ENCODE results near the gene SCARF1. TPM values are rescaled to one million over a fixed set of nuclear protein-coding genes. Genes with fewer than 3 reads are reported as not detected.

The SCARF1 gene
- total RNA-seq, 1 experiment from 2014 or later: 4.9 TPM

DNA sequence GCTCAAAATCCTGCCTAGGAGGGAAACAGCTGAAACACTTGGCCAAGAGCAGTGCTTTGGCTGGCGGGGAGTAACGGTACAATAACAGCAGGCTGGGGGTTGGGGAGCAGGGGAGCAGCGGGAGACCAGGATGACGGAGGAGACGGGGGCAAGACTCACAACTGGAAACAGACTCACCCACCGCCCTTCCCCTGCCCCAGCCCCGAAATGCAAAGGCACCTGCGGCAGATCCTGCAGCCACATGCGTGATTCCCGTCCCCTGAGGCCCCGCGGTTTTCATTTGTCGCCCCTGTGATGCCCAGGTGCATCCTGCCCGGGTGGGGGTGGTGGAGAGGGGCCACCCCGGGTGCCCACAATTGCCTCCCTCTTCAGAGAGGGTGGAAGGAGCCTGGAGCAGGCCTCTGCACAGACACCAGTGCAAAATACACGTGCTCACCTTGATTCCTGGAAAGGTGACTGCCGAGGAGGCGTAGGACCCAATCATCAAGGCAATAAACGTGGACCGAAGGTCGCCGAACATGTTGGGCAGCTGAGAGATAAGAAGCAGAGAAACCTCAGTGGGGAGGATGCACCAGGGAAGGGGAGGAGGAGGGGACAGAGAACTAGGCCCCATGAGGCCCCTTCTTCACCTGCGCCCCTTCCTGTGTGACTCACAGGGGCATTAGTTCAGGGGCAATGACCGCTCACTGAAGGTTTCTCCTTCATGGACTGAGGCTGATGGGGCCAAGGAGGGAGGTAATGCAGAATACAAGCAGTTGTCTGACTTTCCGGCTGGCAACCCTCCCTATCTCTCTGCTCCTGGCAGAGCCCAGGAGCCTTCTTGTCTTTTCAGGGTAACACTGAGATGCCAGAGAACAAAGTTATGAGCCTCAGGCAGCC lies 52.5 kb downstream of the SCARF1 start (continued):
- no peak for TF ChIP-seq NR1H2 (CRISPR knock-in tag; IDR thresholded peaks at IDR 0.05)
- TF ChIP-seq, protein P1, sequence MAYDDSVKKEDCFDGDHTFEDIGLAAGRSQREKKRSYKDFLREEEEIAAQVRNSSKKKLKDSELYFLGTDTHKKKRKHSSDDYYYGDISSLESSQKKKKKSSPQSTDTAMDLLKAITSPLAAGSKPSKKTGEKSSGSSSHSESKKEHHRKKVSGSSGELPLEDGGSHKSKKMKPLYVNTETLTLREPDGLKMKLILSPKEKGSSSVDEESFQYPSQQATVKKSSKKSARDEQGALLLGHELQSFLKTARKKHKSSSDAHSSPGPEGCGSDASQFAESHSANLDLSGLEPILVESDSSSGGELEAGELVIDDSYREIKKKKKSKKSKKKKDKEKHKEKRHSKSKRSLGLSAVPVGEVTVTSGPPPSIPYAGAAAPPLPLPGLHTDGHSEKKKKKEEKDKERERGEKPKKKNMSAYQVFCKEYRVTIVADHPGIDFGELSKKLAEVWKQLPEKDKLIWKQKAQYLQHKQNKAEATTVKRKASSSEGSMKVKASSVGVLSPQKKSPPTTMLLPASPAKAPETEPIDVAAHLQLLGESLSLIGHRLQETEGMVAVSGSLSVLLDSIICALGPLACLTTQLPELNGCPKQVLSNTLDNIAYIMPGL (CRISPR knock-in tag; IDR thresholded peaks at IDR 0.05): no peak
- no peak for TF ChIP-seq NR3C1 (CRISPR knock-in tag; conservative IDR thresholded peaks at IDR 0.05; ENCODE audit: low read depth)
- TF ChIP-seq E2F4 (CRISPR knock-in tag; IDR thresholded peaks at IDR 0.05; ENCODE audit: borderline replicate concordance, low read depth): no peak
- no peak for TF ChIP-seq IRF2 (CRISPR knock-in tag; IDR thresholded peaks at IDR 0.05; ENCODE audit: borderline replicate concordance, low read depth)
- TF ChIP-seq, protein P2, sequence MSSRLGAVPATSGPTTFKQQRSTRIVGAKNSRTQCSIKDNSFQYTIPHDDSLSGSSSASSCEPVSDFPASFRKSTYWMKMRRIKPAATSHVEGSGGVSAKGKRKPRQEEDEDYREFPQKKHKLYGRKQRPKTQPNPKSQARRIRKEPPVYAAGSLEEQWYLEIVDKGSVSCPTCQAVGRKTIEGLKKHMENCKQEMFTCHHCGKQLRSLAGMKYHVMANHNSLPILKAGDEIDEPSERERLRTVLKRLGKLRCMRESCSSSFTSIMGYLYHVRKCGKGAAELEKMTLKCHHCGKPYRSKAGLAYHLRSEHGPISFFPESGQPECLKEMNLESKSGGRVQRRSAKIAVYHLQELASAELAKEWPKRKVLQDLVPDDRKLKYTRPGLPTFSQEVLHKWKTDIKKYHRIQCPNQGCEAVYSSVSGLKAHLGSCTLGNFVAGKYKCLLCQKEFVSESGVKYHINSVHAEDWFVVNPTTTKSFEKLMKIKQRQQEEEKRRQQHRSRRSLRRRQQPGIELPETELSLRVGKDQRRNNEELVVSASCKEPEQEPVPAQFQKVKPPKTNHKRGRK (CRISPR knock-in tag; IDR thresholded peaks at IDR 0.05; ENCODE audit: borderline replicate concordance): no peak

DNA sequence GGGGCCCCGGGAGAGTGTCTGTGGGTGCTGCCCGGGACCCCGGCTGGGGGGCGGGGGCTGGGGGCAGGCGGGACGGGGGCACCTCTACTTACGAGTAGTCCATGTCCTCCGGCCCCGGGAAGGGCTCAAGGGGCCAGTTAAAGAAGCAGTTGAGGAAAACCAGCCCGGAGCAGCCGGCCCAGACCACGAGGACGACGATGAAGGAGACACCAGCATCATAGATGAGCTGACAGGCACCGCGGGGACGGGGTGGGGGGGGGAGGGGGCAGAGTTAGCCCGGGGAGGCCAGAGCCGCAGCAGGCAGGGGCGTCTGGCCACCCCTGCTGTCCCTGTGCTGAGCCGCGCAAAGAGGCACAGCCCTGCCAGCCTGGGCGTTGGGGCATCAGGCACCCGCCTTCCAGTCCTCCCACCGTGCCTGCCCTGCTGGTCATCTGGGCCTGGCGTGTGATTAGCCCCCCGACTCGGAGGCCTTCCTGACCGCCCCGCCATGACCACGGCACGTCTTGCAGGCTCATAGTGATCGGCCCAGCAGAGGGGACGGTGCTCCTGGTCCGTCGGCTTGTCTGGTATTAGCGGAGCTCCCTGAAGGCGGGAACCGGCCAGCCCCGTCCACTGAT lies 54.0 kb downstream of the SCARF1 start:
- Mint-ChIP-seq H3K9me3 (no peaks in the 10 kb centered on the region), H3K27ac (no peak overlapping the region), H3K4me1 (peaks cover 15% of the 10 kb centered on the region), H3K36me3 (no peaks in the 10 kb centered on the region), H3K27me3 (ENCODE audit: low read depth) (no peaks in the 10 kb centered on the region), H3K4me3 (no peak overlapping the region)
- ATAC-seq (no peak), DNase-seq (ENCODE audit: low spot score) (no peak)
- TF ChIP-seq TCF7 (CRISPR knock-in tag; IDR thresholded peaks at IDR 0.05; ENCODE audit: low read depth) (no peak), MYBL2 (CRISPR knock-in tag; IDR thresholded peaks at IDR 0.05) (no peak), NFATC4 (CRISPR knock-in tag; IDR thresholded peaks at IDR 0.05) (no peak), EMX1 (CRISPR knock-in tag; IDR thresholded peaks at IDR 0.05) (no peak), ZBTB21 (CRISPR knock-in tag; IDR thresholded peaks at IDR 0.05; ENCODE audit: borderline replicate concordance) (no peak), MXD4 (CRISPR knock-in tag; IDR thresholded peaks at IDR 0.05; ENCODE audit: borderline replicate concordance) (no peak), ZNF263 (CRISPR knock-in tag; IDR thresholded peaks at IDR 0.05; ENCODE audit: low read depth) (no peak), NR1H2 (CRISPR knock-in tag; IDR thresholded peaks at IDR 0.05) (no peak), FOXJ3 (CRISPR knock-in tag; IDR thresholded peaks at IDR 0.05; ENCODE audit: borderline replicate concordance) (no peak), ZMAT4 (CRISPR knock-in tag; IDR thresholded peaks at IDR 0.05) (no peak)
- TF ChIP-seq, protein P3, sequence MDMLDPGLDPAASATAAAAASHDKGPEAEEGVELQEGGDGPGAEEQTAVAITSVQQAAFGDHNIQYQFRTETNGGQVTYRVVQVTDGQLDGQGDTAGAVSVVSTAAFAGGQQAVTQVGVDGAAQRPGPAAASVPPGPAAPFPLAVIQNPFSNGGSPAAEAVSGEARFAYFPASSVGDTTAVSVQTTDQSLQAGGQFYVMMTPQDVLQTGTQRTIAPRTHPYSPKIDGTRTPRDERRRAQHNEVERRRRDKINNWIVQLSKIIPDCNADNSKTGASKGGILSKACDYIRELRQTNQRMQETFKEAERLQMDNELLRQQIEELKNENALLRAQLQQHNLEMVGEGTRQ (CRISPR knock-in tag; IDR thresholded peaks at IDR 0.05): no peak
- TF ChIP-seq, protein P4, sequence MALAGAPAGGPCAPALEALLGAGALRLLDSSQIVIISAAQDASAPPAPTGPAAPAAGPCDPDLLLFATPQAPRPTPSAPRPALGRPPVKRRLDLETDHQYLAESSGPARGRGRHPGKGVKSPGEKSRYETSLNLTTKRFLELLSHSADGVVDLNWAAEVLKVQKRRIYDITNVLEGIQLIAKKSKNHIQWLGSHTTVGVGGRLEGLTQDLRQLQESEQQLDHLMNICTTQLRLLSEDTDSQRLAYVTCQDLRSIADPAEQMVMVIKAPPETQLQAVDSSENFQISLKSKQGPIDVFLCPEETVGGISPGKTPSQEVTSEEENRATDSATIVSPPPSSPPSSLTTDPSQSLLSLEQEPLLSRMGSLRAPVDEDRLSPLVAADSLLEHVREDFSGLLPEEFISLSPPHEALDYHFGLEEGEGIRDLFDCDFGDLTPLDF (CRISPR knock-in tag; IDR thresholded peaks at IDR 0.05): no peak
- ChIA-PET CTCF (interaction anchor here (1.0 to 1.9 kb wide), 4 partner anchors 13 to 59 kb away, joined by 3 to 5 read pairs (median 4); no protein-coding TSS in a partner anchor), POLR2A (no interaction called here)
